ENCODE results near the gene CREB5. TPM values are rescaled to one million over a fixed set of nuclear protein-coding genes. Genes with fewer than 3 reads are reported as not detected.

Gene CREB5
- total RNA-seq, 4 donors from 2014 or later: 0.90 to 10.1 (median 4.9) TPM

DNA sequence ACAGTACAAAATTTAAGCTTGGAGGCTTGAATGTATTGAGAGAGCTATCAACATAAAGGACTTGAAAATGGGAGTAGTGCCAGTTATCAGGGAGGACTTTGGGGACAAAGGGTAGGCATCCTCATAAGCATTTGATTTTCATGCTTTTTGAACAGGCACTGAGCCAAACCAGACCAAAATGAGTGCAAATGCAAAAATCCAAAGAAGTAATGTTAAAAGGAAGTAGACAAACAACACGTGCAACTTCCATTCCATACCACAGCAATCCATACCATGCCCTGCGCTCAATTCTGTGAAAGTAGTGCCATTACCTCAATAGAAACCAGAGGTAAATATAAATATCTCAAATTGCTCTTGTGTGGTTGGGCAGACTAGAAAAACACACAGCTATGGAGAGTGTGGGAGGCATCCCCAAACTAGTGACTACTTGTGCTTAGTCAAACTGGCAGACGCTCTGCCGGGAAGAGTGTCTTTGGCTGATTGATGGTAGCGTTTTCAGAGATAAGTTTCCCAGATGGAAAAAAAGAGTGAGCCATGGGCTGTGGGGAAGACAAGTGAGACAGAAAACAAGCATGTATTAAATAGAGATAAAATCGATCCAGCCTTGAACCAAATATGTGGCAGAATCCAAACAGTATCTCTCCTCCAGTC, 161.5 kb downstream of the CREB5 start:
- H3K4me1 ChIP-seq: peaks cover 0 to 9% of the 10 kb centered on the region in 2 donors
- no peak overlapping the region for H3K27ac ChIP-seq
- no peak overlapping the region for H3K4me3 ChIP-seq
- DNase-seq: no peak
- intact Hi-C loops (cut with DNase I; ENCODE audit: low total_unique reads) (no loop called here), in situ Hi-C loops (cut with MboI; ENCODE audit: low sequenced_read_pairs in 4 of 4) (no loop called here)
- no peaks in the 10 kb centered on the region for H3K9me3 ChIP-seq
- no peaks in the 10 kb centered on the region for H3K36me3 ChIP-seq
- TF ChIP-seq, protein P1, sequence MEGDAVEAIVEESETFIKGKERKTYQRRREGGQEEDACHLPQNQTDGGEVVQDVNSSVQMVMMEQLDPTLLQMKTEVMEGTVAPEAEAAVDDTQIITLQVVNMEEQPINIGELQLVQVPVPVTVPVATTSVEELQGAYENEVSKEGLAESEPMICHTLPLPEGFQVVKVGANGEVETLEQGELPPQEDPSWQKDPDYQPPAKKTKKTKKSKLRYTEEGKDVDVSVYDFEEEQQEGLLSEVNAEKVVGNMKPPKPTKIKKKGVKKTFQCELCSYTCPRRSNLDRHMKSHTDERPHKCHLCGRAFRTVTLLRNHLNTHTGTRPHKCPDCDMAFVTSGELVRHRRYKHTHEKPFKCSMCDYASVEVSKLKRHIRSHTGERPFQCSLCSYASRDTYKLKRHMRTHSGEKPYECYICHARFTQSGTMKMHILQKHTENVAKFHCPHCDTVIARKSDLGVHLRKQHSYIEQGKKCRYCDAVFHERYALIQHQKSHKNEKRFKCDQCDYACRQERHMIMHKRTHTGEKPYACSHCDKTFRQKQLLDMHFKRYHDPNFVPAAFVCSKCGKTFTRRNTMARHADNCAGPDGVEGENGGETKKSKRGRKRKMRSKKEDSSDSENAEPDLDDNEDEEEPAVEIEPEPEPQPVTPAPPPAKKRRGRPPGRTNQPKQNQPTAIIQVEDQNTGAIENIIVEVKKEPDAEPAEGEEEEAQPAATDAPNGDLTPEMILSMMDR (IDR thresholded peaks at IDR 0.05 in 4 of 5, conservative IDR thresholded peaks at IDR 0.05 in 1 of 5): no peak
- TF ChIP-seq POLR2A (IDR thresholded peaks at IDR 0.05): no peak
- H3K27me3 ChIP-seq: no peaks in the 10 kb centered on the region
- no peak for ATAC-seq

DNA sequence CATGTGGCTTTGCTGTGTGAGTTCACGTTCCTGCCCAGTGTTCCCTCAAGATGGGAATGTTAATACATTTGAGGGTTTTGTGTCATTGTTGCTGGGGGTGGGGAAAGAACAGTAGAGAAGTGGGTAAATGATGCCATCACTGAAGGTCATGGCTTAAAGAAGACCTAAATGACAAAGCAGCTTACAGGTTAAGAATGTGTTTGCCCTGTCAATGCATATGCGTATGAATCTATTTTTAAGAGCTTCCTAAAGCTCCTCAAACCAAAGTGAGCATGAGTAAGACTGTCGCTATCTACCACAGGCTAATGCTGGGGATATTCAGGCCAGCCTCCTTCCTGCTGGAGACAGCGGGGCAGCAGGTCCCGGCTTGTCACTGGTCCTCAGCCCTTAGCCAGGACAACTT, 162.9 kb downstream of the CREB5 start:
- ATAC-seq (no peak), DNase-seq (no peak)
- intact Hi-C loops (cut with DNase I; ENCODE audit: low total_unique reads): no loop called here
- Histone ChIP-seq H3K27me3 (no peaks in the 10 kb centered on the region), H3K9me3 (no peaks in the 10 kb centered on the region), H3K36me3 (no peaks in the 10 kb centered on the region), H3K27ac (no peak overlapping the region), H3K4me3 (no peak overlapping the region), H3K4me1 (peaks cover 0 to 9% of the 10 kb centered on the region in 2 donors)
- TF ChIP-seq POLR2A (IDR thresholded peaks at IDR 0.05): no peak
- TF ChIP-seq, protein P1 (IDR thresholded peaks at IDR 0.05 in 4 of 5, conservative IDR thresholded peaks at IDR 0.05 in 1 of 5): no peak
- in situ Hi-C loops (cut with MboI; ENCODE audit: low sequenced_read_pairs in 4 of 4): no loop called here

DNA sequence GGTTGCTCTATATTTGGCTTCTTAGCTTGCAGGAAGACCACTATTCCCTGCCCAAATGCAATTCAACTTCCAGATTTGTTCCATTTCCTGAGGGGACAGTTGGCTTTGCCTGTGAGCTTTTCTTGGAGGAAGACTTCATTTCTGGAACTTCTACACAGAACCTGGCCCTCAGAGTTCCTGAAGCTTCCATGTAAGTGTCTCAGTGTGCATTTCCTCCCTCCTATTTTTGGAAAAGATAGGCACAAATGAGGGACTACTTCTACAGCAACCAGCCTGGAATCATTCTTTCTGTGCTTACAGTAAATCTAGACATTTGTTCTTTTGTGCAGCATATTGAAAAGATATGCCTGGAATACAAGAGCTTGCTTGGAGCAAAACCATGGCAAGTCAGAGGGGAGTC, 164.3 kb downstream of the CREB5 start:
- H3K9me3 ChIP-seq: no peaks in the 10 kb centered on the region
- H3K4me1 ChIP-seq: peaks cover 0 to 9% of the 10 kb centered on the region in 2 donors
- H3K36me3 ChIP-seq: no peaks in the 10 kb centered on the region
- intact Hi-C loops (cut with DNase I; ENCODE audit: low total_unique reads): no loop called here
- H3K27ac ChIP-seq: no peak overlapping the region
- no peak for DNase-seq
- H3K4me3 ChIP-seq: no peak overlapping the region
- in situ Hi-C loops (cut with MboI; ENCODE audit: low sequenced_read_pairs in 4 of 4): no loop called here
- no peaks in the 10 kb centered on the region for H3K27me3 ChIP-seq
- ATAC-seq: no peak
- no peak for TF ChIP-seq POLR2A (IDR thresholded peaks at IDR 0.05)
- TF ChIP-seq, protein P1 (IDR thresholded peaks at IDR 0.05 in 4 of 5, conservative IDR thresholded peaks at IDR 0.05 in 1 of 5): no peak

DNA sequence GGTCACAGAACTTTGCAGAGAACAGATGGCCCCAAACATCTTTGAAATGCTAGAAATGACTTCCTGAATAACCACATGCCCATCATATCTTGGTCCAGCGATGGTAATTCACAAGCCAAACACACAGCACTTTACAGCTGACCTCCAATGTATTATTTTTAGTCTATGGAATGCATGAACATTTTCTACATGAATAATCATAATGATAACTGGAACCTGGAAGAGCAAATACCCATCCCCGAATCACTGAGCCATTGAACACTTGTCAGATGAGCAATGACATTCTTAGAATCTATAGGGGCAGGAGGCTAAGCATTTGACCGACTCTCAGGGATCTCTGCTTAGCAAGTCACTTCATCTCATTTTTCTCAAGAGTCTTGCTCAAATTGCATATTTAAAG, 167.3 kb downstream of the CREB5 start:
- intact Hi-C loops (cut with DNase I; ENCODE audit: low total_unique reads): no loop called here
- Histone ChIP-seq H3K36me3 (no peaks in the 10 kb centered on the region), H3K27ac (no peak overlapping the region), H3K9me3 (no peaks in the 10 kb centered on the region), H3K27me3 (no peaks in the 10 kb centered on the region), H3K4me3 (no peak overlapping the region), H3K4me1 (no peaks in the 10 kb centered on the region)
- no peak for DNase-seq
- TF ChIP-seq, protein P1 (IDR thresholded peaks at IDR 0.05 in 4 of 5, conservative IDR thresholded peaks at IDR 0.05 in 1 of 5): no peak
- TF ChIP-seq POLR2A (IDR thresholded peaks at IDR 0.05): no peak
- in situ Hi-C loops (cut with MboI; ENCODE audit: low sequenced_read_pairs in 4 of 4): no loop called here
- no peak for ATAC-seq

DNA sequence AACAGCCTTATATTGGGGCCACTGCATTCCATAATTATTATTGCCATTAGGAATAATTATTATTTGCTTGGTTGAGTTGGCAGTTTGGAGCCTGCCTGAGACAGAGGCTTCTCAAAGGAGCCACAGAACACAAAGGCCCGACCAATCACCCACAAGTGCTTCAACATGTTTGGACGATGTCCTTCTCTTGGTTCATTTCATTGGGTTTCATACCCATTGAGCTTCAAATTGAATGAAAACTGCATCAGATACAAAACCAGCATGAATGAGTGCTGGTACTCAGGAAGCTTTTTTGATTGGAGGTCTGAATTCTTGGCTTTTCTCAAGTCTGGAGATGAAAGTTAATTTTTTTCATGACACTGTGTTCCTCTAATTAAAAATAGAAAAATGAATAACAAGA, 168.3 kb downstream of the CREB5 start:
- Histone ChIP-seq H3K27me3 (no peaks in the 10 kb centered on the region), H3K4me1 (no peaks in the 10 kb centered on the region), H3K36me3 (no peaks in the 10 kb centered on the region), H3K9me3 (no peaks in the 10 kb centered on the region), H3K27ac (no peak overlapping the region), H3K4me3 (no peak overlapping the region)
- in situ Hi-C loops (cut with MboI; ENCODE audit: low sequenced_read_pairs in 4 of 4) (no loop called here), intact Hi-C loops (cut with DNase I; ENCODE audit: low total_unique reads) (no loop called here)
- no peak for DNase-seq
- ATAC-seq: no peak
- no peak for TF ChIP-seq POLR2A (IDR thresholded peaks at IDR 0.05)
- TF ChIP-seq, protein P1 (IDR thresholded peaks at IDR 0.05 in 4 of 5, conservative IDR thresholded peaks at IDR 0.05 in 1 of 5): no peak

All from gastrocnemius medialis (tissue), 4 donors.